H1 (cell line): ENCODE data around the gene SCG5. TPM values are rescaled to one million over a fixed set of nuclear protein-coding genes. Genes with fewer than 3 reads are reported as not detected.

Experiments
- KDM1A ChIP-seq: fragments of 200-600, 300-600 bp; sonication (generic); IDR thresholded peaks from 2 replicates; pipeline ENCODE4 v1.7.1; 2016; ENCODE audit warnings: mild to moderate bottlenecking, low read length, borderline replicate concordance
- KDM4A ChIP-seq: IDR thresholded peaks from one replicate; pipeline ENCODE4 v1.7.1; 2012; ENCODE audit warnings: low read depth, mild to moderate bottlenecking, moderate library complexity, low read length, inconsistent platforms; ENCODE audit not compliant: severe bottlenecking
- SP1 ChIP-seq: IDR thresholded peaks from 2 replicates; pipeline ENCODE4 v1.6.1; 2011; ENCODE audit warnings: low read depth, low read length
- SP4 ChIP-seq: IDR thresholded peaks from 2 replicates; pipeline ENCODE4 v1.6.1; 2012; ENCODE audit warnings: low read length, inconsistent platforms
- TAF7 ChIP-seq: optimal IDR thresholded peaks from 2 replicates; pipeline ENCODE3; 2011; ENCODE audit warnings: low read depth, mild to moderate bottlenecking, inconsistent platforms, low read length, moderate library complexity, borderline replicate concordance
- polyA plus RNA-seq, 7 experiments: library from polyadenylated mRNA; depleted of rRNA in 3 of 7; stranded (reverse) in 5 of 7; unstranded in 2 of 7; fragments of >200 nt in 5 of 7; fragments of 200-250 nt in 2 of 7; gene quantifications; 1 replicate in 5 of 7; 2 replicates in 1 of 7; 4 replicates in 1 of 7; pipeline versions ENCODE4 v1.2.1 to v1.2.3, GENCODE V29; 2011 to 2013; ENCODE audit warnings: missing spikeins in 2 of 7, mixed read lengths in 2 of 7
- total RNA-seq: library from RNA; stranded (reverse); fragmentation: NEBNext Ultra II Directional; extraction: Animal tissue kit (Norgen Biotek cat#: 25700); gene quantifications from 2 replicates; pipeline ENCODE4 v1.2.1, GENCODE V29; 2021
- TF ChIP-seq, protein P1 (sequence below): IDR thresholded peaks from 2 replicates; pipeline ENCODE4 v1.6.1; 2012; ENCODE audit warnings: low read length, inconsistent platforms

SCG5 gene
- total and polyA plus RNA-seq, 2 of the 8 experiments (the other 6 are each of a cell fraction or from before 2014, with no cell fraction given) = 18.7 to 19.9 TPM

DNA sequence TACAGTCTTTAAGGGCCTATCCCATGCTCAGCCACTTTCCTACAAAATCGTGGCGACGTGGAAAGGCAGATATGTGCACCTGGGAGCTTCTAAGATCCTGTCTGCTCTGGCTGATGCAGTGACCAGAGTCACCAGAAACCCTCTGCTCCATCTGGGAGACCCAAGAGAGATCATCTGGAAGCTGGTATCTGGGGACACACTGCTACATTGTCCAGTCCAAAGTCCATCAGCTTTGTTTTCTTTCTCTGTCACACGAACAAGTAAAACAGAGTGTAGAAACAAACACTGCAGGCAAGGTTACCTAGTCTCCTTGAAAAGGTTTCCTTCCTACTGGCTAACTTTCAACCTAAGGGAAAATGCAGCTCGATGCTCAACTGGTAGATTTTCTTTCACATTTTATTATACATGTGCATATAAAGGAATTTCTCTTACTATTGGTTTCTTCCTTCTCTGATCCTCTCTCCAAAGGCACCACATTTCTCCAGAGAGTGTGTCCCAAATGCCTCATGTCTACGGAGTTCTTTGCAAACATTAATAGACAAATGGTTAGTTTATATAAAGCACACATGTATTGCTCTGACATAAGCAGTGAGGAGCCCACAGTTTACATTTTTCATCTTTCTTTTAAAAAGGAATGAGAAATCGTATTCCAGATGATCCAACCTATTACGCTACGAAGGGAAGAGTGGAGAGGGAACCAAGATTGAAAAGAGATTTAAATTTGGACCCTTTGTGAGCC lies 68.0 kb downstream of the SCG5 start (continued):
- TF ChIP-seq, protein P1, sequence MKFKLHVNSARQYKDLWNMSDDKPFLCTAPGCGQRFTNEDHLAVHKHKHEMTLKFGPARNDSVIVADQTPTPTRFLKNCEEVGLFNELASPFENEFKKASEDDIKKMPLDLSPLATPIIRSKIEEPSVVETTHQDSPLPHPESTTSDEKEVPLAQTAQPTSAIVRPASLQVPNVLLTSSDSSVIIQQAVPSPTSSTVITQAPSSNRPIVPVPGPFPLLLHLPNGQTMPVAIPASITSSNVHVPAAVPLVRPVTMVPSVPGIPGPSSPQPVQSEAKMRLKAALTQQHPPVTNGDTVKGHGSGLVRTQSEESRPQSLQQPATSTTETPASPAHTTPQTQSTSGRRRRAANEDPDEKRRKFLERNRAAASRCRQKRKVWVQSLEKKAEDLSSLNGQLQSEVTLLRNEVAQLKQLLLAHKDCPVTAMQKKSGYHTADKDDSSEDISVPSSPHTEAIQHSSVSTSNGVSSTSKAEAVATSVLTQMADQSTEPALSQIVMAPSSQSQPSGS = no peak
- TF ChIP-seq TAF7 (no peak), SP4 (no peak), SP1 (no peak), KDM4A (no peak), KDM1A (no peak)
